GM12891 (cell line): ENCODE results near the gene GLT8D2.

ENCODE experiments used
- POLR2A ChIP-seq: IDR thresholded peaks from 2 replicates; pipeline ENCODE4 v1.6.1; 2011; ENCODE audit warnings: low read depth, low read length, control low read depth
- POLR2AphosphoS5 ChIP-seq: IDR thresholded peaks from 2 replicates; pipeline ENCODE4 v1.6.1; 2011; ENCODE audit warnings: low read depth, low read length, control low read depth
- SPI1 ChIP-seq: IDR thresholded peaks from 2 replicates; pipeline ENCODE4 v1.6.1; 2011; ENCODE audit warnings: low read depth, low read length, control low read depth

GRCh38 chr12:103958621-103959020 is 91.4 kb downstream of the GLT8D2 start:
- TF ChIP-seq POLR2AphosphoS5 (no peak), SPI1 (no peak), POLR2A (no peak)
